GM18520 (cell line): ENCODE measurements around the gene GORASP1.

Source experiments
- ATAC-seq: cut with Tn5 transposase; IDR thresholded peaks from one replicate; pipeline ENCODE4 v1.9.1; 2021; ENCODE audit not compliant: unreplicated experiment

Gene GORASP1

DNA sequence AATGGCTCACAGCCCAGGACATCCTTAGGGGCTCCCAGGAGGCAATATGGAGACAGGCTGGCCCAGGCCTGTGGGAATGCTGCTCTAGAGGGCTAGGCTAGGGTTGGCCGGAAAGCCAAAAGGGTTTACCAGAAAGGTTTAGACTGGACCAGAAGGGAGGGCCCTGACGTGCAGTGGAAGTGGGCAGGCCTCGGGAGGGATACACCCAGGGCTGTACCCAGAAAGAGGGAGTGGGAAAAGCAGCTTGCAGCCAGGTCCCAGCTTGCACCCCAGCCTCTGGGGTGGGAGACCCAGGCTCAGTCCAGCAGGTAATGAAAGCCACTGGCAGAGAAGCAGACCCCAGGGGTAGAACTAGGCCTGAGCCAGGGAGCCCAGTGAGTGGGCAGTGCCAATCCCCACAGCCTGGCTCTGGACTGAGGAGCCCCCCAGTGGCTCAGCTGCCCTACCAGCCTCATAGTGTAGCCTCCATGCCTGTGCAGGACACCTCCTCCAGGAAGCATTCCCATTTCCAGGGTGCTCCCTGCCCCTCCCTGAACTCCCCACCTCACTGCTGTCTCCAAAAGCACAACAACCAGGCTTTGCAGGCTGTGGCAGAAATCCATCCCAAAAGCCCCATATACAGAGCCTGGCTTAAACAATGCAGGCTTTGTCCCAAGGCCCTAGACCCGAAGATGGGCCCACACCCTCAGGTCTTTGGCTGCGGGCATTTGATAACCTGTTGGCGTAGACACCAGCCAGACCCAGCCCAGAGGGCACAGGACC is 3.5 kb downstream of the GORASP1 start:
- ATAC-seq, result no peak

DNA sequence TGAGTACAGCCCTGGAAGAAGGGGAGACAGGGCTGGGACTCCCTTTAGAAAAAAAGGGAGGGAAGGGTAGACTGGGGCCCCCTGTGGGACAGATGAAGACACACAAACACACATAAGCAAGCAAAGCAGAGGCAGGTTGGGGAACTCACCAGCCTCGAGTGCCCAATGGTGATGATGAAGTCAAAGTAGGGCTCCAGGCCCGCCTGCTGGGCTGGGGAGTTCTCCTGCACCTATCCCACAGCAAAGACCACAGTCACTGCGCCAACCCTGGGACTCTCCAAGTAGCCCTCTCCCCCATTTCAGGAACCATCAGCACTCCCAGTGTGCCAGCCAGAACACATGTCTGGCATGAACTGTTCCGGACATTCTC is 4.1 kb downstream of the GORASP1 start:
- no peak for ATAC-seq

DNA sequence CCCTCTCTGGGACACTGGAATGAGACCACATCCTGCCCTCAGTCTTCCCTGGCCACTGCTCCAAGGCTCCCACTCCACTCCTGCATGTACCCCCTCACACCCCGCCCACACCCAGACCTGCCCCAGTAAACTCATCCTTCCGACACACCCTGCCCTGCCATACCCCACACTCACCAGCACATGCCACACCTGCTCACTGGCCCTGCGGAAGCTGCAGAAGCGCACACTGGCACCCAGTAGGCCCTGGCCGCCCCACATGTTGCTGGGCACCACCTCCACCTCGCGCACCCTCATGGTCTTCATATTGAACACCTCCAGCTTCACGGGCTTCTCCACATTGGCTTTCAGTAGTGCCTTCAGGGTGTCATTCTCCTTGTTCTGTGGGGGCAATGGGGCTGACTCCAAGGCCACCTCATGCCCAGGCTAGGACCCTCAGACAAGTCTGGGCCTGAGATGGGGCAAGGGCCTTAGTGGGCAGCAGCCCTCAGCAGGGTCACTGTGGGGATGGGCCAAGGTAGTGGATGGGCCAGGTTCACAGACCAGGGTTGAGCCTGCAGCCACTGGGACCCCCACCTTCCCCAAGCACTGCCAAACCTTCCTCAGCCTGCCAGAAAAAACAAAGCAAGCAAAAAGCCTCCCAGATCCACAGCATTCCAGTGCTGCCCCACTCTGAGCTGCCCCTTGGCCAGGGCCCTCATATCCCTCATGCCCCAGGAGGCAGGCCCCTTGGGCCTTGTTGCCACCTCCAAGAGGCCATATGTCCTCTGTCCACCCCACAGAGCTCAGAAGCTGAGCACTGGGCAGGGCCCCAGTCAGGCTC is 4.7 kb downstream of the GORASP1 start:
- no peak for ATAC-seq

DNA sequence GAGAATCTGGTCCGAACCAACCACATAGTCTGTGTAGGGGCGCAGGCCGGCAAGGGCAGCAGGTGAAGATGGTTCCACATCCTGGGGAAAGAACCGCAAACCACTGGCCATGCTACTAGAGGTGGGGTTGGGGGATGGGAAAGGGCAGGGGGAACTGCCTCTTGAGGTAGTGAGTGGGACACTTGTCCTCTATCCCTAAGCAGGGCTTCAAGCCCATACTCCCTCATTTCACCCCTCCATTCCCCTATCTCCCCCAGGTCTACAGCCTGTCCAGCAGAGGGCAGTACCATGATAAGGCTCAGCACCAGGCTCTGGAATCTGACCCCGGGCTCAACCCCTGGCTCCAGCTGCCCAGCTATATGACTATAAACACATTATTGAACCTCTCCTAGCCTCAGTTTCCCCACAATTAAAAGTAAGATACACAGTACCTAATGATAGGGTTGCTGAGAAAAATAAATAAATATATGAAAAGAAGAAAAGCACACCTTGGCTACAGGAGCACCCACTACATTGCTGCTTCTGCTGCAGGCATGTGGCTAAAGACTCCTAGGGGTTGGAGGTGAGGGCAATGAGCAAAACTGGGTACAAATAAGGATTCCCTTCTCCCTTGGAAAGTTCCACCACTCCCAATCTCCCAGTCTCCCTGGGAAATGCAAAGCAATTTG is 6.3 kb downstream of the GORASP1 start:
- ATAC-seq, result no peak

DNA sequence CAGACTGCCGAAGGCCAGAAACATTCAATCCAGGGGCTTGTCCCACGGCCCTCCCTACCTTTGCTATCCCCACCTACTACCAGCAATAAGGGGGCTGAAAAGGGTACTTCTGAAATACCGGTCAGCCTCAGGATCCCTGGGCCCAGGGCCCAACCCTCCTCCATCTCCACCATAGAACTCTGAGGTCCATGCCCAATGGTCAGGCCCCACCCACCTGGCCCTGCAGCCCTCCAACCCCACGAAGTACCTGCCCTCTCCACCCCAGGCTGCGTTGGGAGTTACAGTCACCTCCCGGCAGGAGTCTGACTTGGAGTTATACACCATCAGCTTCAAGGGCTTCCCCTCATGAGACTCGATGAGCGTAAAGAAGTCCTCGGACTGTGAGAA is 6.9 kb downstream of the GORASP1 start:
- no peak for ATAC-seq

DNA sequence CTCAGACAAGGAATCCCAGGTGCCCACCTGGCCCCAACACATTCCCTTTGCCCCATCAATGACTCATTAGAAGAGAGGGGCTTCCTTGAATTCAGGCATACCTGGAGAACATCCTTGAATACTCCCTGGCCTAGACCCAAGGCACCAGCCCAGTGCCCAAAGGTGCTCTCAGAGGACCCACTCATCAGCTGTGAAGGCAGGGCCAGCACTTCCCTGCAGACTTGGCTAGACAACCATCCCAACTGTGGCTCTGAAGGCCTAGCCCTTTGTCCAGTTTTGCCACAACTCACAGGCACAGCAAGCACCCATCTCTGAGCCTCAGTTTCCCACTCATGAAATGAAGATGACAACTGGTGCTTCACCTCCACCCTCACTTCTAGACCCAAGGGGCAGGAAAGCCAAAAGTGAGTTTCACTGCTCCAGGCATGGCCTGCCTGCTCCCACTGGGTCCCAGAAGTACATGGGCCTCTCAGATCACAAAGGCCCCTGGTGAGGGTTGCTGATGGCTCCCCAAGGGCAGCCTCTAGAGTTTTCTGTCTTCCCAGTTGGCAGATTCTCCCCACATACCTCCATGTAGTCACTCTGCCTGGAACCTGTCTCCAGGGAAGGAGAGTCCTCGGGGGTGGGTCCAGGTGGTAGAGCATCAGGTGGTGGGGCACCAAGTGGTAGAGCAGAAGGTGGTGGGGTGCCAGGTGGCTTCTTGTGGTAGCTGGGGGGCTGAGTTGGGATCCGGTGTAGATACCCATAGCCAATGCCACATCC is 7.5 kb downstream of the GORASP1 start:
- ATAC-seq, result no peak

DNA sequence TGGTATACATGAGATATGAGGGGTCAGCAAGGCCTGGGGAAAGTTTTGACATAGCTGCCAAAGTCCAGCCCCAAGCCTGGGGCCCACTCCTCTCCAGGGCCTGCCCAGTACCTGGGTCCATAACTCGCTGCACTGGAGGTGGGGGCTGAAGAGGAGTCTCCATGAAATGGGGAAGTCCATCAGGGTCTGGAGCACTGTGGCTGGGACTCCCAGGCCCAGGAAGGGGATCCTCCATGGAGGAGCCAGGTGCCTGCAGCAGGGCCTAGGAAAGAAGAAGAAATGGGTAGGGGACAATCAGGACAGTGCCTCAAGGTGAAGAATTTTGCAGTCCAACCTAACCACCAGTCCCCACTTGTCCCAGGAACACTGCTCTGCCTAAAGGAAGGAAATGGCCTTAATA is 8.2 kb downstream of the GORASP1 start:
- no peak for ATAC-seq

DNA sequence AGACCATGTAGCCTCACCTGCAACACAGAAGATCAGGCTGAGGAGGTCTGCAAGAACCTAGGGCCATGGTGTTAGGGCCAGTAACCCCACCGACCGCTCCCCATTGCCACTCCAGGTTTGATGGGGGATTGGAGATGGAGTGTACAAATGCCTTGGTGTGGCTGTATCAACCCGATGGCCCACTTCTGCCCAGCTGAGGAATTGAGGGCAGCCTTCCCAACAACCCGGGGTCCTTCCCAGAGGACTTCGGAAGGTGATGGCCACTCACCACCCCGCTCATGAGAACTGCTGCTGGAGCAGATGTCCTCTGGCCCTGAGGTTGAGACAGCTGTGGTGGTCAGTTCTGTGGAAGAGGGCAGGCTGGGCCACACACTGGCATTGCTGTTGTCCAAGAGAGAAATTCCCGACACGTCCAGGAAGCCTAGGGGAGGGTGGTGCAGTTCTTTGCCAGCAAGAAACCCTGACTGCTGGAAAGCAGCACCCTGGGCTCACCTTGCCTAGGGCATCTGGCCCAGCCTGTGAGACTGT is 8.9 kb downstream of the GORASP1 start:
- ATAC-seq, result no peak

DNA sequence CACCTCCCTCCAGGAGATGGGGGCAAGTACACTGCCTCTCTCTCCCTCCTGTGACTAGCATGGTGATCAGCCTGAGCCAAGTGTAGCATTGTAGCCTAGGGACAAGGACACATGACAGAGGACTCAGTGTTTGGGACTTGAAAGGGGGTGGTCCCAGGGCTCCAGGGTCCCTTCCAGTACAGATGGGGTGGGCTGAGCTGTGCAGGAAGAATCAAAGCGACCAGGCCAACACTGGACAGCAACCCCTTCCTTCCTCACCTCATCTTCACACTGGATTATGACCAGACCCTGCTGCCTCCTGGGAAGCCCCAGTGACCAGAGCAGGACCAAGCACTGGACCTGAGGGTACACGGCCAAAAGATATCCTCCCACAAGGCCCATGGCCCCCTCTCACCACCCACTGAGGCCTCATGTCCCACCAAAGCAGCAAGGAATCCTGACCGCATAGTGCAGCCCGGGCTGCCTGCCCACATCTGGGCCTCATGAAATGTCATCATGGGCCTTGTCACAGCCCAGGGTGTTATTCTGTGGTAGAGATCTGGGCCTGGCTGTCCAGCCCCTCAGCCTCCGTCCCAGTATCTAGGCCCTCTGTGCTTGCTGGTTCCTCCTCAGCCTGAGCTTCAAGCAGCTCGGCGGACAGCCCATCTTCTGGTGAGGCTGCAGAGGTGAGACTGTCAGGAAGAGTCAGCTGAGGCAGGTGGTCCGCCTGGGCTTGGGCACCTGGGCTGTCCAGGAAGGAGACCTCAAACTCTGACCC is 9.5 kb downstream of the GORASP1 start:
- no peak for ATAC-seq

DNA sequence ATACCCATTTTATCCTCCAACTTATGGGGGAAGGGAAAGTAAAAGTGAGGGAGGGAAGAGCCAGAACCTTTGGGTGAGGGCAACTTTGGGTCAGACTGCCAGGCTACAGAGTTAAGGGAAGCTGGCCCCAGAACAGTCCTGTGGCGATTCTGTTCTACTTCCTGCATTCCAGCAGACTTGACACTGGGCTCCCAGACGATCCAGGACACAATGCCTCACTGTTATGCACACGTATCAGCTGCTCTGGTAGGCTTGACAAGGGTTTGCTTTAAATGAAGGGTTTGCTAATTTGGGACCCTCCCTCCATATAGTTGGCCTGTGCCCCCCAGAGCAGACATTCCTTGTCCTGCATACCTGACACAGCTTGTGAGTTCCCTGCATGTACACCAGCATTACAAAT is 10.7 kb downstream of the GORASP1 start:
- no peak for ATAC-seq

DNA sequence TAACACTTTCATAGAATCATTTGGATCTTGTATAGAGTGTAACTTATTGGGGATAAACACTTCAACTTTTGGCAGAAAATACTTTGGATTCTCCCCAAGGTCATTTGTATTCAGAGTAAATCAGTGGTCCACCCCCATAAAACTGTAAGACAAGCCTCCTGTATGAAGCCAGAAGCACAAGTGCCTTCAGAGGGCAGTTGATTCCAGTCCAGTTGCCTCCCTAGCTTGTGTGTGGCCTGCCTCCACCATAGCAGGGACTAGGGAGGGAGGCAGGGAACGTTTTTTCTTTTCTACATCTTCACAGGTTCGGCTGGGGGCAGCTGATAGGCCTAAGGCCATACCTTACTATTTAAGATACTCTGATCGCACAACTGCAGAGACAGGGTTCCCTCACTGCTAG is 11.6 kb downstream of the GORASP1 start:
- ATAC-seq, result no peak

DNA sequence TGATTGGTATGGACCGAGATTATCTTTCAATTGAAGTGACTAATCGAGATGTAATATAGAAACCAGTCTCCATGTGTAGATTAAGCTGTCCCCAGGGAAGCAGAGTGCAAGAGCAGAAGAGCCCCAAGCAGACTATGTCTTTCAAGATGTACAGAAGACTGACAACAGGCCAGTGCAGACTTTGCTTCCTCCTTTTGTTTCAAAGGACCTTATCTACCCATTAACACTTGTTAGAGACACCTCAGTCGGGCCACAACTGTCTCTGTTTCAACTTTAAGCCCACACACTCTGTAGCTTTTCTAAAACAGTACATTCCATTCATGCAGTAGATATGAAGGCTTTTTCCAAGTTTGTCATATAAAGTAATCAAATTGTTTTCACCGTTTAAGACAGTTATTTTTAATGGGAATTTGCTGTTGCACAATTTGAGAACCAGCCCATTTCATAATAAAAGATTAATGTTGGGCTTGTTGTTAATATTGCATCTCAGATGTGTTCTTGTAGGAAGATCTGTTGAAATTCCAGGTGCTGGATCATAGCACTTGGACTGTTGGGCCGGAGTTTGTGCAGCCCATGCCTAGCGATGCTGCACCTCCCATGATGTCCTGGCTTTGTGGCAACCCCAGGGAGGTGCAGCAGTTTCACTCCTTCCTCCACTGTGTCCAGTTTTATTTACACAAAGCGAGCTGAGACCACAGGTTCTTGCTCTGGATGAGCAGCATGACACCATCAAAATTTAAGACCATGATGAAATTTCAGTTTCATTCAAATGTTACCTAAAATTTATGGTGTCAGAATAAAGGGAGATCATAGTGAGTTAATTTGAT is 12.4 kb downstream of the GORASP1 start:
- no peak for ATAC-seq

DNA sequence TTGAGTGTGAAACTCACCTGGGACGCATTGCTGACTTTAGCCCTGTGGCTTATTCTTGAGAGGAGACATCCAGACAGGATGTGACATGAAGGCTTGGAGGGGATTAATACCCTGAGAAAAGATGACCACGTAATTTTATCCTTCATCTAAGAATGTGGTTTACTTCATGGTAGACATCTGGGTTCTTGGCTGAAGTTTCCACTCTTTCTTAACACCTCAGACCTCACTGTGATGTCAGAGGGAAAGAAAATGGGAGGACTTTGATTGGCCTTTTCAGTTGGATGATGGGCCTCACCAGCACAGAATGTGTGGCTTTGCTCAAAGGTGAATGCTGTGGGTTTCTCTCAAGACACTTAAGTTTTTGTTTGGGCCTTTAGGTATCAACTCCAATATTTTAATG is 16.5 kb downstream of the GORASP1 start:
- ATAC-seq, result no peak

DNA sequence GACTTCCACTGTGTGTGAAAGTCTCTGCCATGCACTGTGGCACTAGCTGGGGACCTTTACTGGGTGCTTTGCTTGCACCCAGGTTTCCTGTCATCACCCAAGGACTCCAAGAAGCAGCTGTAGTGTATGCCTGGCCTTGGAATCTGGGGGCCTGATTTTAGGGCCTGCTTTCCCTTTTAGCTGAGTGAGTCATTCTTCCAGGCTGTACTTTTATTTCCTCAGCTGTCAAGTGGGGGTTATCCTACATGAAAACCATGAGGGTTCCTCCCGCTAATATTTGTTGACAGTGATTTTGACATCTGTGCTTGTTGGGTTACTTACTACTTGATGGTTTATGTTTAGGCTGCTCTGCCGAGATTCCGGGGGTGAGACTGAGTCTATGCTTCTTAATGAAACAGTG is 18.5 kb downstream of the GORASP1 start:
- no peak for ATAC-seq

DNA sequence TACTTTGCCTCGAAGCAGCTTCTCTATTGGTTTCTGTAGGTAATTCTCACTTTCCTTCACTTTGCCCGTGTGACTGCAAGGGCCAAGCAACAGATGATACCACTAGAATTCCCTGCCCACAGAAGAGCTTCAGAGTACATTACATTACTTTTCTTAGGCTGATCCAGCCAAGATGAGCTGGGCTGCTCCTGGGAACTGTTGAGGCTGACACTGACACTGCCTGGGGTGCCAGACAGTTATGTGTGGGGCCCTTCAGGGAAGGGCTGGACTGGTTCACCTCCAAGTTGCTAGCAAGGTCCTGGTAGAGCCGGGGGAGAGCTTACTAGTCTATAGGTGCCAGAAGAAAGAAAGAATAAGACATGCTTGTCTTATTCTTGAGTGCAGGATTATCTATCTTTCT is 19.0 kb downstream of the GORASP1 start:
- no peak for ATAC-seq

DNA sequence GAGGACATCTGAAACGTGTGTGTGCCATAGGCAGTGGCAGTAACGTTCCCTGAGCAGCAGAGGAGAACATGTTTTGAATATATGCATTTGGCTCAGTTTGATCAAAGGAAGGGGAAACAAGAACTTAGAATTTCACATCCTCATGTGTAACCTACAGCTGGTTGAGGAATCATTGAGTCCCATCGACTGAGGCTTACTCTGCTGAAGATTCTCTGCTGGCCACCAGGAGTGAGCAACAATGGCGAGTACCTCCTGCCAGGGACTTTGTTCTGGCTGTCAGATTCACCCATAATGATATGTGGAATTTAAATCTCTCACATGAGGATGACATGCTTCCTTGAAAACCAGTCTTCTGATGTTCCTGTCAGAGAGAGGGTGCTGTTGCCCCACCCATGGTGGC is 21.3 kb downstream of the GORASP1 start:
- ATAC-seq, result no peak

DNA sequence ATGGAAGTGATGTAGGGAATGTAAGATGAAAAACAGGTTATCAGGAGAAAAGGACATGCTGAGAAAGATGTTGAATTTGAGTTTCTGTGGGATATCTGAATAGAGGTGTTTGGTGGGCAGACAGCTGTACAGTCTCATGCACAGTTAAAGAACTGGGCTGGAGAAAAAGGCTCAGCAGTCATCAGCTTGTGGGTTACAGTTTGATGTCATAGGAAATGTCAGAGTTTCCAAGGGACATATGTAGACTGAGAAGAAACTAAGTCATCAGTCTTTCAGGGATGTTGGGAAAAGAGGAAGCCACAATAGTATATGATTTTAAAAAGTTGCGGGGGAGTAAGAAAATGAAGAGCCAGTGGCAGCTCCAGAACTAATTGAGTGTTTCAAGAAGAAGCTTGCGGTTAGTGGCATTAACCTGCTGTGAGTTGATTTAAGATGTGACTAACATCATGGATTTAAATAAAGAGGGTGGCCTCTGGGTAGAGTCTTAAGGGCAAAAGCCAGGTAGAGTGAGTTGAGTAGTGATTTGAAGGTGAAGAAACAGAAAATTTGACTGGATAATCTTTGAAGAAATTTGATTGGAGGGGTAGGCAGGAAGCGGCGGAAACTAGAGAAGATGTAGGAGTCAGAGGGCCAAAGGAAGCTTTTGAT is 24.6 kb downstream of the GORASP1 start:
- ATAC-seq, result no peak

DNA sequence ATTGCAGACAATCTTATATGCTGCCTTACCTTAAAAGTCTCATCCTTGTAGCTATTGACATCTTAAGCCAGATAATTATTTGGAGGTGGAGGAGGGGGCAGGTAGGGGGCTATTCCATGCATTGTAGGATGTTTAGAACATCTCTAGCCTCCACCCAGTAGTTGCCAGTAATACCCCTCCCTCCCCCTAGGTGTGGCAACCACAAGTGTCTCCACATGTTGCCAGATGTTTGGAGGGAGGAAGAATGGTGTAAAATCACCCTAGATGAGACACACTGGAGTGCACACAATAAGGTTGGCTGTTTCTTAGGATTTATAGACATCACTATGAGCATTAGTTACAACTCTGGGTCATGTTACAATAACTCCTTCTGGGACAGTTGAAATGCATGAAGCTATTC is 27.4 kb downstream of the GORASP1 start:
- no peak for ATAC-seq

DNA sequence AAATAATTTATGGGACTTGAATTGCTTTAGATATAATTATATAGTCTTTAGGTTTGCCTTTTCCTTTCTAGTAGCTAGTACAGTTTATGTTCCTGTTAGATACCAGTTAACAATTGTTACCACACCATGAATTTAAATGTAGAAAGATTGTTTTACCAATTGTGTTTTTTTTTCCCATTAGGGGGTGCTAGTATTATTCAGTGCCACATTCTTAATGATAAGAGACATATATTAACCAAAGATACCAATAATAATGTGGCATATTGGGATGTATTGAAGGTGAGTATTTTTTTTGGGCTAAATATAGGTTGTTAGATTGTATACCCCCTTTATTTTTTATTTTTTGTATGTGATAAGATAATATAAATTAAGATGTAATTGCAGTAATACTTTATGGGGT is 27.9 kb downstream of the GORASP1 start:
- no peak for ATAC-seq
